CD4-positive, alpha-beta T cell treated with Interleukin-17A for 1 hour (primary cell): ENCODE results near the gene DHRS7B.

Experiments
- DNase-seq: peaks from one replicate; pipeline ENCODE4 v3.0.0-alpha.2; 2020

The DHRS7B gene

DNA sequence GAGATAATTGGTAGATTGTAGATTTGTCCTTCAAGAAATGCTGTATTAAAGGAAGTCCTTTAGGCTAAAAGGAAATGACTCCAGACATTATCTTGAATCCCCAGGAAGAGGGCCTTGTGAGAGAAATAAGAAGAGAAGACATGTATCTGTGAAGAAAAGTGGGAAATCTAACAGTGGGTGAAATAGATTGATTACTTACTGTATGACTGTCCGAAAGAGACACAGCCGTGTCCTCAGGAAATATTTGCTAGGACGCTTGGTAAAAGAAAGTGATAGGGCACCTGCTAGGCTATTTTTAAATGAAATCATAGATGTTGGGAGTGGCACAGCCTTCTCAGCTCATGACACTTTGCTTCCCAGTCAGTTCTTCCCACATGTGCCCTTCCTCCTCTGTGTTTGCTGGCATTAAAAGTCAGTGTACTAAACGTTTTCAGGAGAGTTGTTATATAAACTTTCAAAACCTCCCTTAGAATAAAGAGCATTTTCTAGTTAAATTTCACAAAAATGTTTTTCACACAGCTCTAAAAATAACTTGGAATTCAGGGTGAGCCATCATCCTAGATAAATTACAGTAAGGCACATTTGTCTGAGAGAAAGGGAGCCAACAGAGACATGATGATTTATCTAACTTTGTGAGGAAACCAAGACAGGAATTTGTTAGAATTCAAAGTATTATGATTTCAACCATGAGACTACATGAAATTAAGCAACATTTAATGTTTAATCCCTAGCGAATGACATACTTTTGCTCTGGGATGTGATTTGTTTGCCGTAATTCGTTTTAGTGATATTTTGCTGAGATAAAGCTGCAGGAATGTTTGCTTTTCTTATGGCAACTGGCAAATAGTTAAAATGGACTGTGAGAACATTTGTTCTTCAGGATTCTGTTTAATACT is 35.0 kb downstream of the DHRS7B start:
- no peak for DNase-seq

DNA sequence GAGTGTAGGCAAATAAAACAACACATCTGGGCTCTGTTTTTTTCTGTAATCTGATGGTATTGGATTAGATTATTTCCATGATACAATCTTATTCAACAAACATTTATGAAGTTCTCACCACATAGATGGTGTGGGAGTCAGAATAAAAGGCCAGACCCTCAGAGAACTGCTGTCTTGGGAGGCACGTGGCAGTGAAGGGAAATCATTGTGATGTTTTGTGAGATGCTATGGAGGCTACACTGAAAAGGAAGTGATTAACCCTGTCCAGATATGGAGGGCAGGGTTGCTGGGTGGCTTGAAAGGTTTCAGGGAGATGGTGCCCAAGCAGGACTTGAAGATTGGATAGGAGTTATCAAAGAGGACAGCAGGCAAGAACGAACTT is 35.6 kb downstream of the DHRS7B start:
- DNase-seq, result no peak

DNA sequence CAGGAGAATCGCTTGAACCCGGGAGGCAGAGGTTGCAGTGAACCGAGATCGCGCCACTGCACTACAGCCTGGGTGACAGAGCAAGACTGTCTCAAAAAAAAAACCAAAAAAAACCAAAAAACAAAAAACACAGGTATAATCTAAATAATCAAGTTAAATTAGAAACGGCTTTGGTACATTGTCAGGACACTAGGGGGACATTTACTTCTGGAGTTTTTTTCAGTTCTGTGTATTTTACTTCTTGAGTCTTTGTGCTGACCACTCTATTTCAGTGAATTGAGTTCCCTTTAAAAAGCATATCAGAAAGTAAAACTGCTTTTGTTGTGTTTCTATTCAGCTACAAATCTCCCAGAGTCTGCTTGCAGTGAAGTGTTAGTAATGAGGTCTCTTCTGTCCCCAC is 36.3 kb downstream of the DHRS7B start:
- no peak for DNase-seq

DNA sequence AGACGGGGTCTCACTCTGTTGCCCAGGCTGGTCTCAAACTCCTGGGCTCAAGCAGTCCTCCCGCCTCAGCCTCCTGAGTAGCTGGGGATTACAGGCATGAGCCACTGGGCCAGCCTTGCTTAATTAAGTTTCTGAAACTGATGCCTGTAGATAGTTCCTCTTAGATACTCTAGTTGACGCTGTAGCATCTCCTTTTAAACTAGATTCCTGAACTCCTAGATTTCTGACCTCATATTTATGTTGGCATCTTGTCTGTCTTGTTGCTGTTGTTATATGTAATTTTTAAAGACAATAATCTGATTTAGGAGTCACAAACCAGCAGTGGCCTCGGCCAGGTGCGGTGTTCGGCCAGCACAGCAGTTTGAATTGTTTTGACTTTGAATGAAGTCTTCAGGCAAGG is 37.5 kb downstream of the DHRS7B start:
- DNase-seq, result no peak

DNA sequence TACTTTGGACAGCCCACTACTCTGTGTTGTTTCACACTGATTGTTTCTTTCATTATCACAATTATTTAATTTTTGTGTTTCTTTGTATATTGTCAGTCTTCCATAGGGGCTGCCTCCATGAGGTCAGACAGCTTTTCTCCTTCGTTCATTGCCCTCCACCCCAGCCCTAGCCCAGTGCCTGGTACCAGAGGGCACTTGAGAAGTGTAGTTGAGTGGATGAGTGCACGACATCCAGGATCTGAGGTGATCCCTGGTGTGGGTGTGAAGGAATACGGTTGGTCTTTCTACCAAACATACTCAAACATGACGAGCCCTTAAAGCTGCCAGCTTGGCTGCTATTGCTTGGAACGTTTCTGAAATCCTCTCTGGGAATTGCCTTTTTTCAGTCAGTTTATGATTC is 37.9 kb downstream of the DHRS7B start:
- DNase-seq, result no peak

DNA sequence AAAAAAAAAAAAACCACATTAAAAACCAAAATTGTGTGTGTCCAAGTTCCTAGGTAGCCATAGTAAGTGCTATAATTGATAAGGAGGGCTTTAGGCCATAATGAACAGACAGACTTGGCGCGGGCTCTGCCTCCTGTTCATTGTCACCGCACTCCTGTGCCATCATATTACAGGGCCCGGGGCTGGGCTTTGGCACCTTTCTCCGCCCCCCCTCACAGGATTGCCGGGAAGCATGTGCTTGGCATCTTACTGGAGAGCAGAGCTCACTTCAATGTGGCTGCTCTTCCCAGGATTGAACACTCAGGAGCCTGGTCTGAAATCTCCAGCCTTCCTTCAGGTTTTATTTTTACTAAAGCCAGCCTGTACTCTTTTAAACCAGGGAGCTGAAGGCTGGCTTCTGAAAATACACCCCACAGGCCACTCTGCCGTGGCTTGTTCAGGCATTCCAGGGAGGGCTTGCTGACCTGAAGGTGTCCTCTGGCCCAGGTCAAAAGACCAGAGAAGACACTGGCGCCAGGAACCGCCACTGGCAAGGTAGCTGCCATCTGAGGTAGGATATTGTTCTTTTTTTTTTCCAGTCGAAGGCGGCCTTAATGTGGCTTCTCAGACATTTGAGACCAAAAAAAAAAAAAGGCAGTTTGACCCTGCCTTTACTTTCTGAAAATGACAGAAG is 39.3 kb downstream of the DHRS7B start:
- DNase-seq, result no peak

DNA sequence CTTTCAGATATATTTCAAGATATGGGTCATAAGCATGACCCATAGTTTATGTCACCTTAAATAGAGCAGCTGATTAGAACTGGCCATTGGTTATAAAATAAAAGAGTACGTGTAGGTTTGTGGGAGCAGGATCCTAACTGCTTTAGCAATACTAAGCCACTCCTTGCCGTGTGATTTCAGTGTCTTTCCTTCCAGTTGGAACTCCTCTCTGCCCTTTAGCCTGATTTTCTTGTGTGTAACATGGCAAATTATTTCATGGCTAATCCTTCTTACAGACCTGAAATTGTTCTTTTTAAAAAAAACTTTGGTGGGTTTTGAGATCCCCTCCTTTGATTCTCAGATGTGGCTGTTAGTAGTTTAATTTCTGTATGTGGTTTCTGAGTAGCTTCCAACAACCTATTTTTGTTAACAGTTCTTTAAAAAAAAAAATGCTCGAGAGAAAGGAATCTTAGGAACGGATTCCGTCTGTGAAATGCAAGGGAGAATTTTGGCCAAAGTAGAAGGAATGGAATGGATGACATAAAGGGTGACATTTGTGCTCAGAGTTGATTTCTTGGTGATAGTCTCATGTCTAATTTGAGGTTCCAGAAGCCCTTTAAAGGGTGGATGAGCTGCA is 39.9 kb downstream of the DHRS7B start:
- DNase-seq, result no peak

DNA sequence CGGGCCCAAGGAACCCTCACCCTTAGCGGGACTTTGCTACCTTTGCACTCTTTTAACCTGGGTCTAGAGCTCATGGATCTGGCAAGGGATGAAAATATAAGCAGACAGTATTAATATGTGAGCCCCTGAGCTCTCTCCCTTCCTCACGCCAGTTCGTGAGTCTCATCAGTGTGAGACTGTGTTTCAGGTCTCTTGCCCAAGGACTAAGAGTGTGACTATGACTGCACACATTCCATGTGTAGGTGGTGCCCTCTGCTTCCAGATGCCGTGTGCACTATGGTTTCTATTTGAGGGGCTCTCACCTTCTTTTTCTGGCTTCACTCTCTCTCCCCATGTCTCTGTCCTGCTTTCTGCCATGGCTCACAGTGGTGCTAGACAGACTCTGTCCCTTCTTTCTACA is 40.5 kb downstream of the DHRS7B start:
- no peak for DNase-seq

DNA sequence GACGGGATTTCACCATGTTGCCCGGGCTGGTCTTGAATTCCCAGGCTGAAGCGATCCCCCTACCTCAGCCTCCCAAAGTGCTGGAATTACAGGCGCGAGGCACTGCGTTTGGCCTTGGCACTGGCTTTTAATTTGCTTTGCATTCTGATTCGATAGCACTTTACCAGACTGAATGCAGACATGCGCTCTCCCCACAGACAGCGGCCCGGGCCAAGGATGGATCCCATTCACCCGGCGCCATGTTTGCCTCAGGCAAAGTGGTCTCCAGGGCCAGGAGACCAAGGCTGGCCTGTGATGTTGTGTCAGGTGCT is 41.7 kb downstream of the DHRS7B start:
- DNase-seq, result no peak

DNA sequence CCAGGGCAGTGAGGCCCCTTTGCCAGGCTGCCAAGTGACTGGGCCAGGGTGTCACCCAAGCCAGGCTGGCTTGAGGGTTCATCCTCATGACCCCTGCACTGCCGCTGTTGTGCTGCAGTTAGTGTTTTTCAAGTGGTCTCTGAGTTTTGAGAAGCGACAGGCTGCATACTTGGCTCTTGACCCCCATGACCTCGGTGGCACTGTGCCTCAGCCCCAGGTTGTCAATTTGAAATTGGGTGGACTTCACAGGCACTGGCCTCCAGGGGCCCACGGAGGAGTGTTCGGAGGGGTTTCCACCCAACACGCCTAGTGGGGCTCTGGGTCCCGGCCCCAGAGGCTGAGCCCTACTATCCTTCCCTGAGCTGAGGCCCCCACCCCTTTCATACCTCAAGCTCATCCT is 42.7 kb downstream of the DHRS7B start:
- DNase-seq, result no peak

DNA sequence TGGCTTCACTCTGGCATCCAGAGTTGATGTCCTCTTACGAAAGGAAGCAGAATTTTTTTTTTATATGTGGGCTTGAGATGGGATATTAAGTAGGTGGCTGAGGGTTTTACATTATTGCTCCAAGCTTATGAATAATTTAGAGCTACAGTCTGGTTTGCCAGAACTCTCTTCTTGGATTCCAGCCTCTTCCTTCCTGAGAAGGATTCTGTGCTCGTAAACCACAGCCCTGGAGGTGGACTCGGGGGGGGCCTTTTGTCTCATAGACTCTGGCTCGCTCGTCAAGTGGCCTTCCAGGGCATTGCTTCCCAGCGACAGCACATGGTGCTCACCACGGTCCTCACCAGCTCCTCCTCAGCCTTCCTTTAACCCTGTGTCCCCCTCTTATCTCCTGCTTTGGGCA is 44.0 kb downstream of the DHRS7B start:
- no peak for DNase-seq

DNA sequence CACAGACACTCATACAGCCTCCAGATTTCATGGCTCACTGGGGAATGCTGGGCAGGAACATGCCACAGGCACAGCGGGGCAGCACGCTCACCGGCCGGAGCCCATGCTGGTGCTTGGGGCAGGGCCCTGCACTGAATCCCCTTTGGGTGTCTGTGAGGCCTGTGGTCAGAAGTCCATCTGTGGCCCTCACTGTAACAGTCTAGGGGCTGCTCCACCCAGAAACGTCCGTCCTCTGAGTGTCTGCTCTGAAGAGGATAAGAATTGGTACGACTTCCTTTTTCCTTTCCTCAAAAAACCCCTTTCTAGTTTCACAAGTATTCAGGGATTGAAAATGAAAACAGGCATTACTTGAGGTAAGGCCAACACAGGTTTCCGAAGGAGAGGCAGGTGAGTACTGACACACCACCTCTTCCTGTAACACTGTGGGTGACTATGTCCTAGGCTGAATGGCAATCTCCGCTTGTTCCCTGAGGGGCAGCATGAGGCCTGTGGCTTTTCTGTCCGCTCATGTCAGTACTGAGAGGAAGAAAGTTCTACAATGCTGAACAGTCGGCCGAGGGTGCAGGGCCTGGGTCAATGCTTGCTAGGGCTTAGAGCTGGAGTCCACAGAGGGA is 44.7 kb downstream of the DHRS7B start:
- DNase-seq, result no peak

DNA sequence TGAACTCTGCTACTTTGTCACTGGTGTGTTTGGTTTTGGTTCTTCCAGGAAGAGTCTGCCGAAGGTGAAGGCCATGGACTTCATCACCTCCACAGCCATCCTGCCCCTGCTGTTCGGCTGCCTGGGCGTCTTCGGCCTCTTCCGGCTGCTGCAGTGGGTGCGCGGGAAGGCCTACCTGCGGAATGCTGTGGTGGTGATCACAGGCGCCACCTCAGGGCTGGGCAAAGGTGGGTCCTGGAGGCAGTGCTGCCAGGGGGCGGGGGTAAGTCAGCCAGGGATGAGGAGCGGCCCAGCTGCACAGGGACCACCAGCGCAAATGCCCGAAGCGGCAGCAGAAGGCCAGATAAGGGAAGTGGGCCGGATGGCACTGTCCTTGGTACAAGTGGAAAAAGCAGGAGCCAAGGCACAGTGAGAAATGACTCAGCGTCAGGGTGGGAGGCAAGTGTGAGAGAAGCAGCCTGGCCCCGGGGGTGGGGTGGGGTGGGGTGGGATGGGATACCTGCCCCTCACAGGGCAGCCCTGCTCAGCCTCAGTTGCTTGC is 45.3 kb downstream of the DHRS7B start:
- DNase-seq, result no peak

DNA sequence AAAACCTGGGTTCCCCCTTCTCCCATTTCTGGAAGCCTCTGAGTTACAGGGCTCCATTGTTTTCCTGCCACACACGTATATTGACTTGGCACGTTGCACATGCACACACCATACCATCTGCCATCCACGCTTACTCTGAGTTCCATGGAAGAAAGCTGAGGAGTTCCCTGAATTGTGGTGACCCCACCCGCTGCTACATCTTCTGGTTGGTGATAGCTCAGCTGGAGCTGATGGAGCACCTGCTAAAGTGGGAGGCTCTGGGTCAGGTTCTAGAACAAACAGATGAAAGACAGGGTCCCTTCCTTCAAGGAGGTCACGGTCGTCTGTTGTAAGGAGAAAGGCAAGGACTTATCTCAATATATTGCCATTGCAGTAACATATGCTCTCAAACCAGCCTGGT is 46.1 kb downstream of the DHRS7B start:
- DNase-seq, result no peak

DNA sequence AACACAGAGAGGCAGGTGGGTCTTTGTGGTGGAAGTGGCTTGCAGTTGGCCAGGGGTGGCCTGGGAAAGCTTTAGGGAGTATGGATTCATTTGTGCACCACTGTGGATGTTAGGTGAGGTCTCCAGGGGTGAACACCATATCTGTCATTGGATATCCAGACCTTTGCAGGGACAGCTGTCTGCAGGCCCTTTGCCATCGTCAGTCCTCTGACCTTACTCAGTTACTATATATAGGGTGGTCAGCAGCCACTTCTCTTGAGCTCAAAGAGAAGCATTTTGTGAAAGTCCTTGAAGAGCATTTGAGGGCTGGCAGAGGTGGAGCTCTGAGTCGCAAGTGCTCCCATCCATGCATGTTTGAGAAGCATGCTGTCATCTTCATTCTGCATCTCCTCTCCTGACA is 46.8 kb downstream of the DHRS7B start:
- DNase-seq, result no peak

DNA sequence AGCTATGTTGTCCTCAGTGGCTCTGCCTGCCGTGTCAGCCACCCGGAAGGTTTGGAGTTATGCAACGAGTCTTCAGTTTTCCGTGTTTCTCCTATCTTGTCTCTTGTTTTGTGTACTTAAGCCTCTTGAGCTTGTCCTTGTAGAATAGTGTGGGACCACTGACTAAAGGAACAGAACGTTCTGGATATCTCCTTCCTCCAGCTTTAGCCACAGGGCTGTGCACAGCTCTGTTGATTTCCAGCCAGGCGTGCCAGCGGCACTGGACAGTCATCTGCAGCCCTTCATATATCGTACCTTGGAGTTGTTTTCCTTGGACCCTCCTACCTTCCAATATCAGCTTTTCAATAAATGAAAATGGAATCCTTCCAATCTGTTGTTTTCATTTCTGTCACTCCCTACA is 47.4 kb downstream of the DHRS7B start:
- no peak for DNase-seq

DNA sequence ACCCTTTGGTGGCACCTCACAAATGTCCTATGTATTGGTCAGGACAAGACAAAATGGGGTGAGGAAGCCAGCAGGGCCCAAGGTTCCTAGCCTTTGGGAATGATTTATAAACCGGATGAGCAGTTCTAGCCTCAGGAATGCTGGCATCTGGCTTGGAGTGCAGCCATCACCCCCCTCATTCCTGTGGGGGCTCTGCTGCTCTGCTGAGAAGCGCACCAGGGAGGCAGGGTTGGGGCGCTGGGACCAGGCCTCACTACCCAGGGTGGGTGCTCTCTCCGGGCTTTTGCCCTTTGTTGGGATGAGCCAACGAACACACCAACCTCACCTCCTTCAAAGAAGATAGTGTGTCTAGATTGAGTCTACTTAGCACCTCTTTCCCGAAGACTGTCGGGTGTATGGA is 47.9 kb downstream of the DHRS7B start:
- no peak for DNase-seq

DNA sequence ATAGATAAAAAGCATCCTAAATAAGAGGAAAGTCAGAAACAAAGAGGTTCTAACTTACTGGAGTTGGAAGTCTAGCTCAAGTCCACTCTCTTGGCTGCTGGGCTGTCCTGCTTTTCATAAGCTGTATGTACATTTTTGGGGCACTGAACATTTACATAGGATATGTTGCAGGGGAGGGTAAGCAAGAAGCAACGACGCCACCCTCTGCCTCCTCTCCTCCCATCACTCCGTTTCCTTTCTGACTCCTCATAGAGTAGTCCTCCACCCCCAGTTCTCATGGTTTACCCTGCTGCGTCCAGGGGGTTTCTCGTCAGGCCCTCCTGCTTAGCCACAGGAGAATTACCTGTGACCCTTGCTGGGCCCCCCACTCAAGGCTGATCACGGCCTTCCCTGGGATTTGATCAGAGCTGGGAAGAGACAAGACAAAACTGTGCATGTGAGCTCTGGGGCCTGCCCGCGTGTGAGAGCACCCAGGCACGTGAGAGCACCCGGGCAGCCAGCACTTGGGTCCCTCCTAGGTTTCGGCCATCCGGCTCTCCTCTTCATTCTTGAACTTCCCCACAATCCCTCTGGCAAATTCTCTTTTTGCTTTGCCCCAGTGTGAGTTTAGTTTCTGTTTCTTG is 50.1 kb downstream of the DHRS7B start:
- no peak for DNase-seq

DNA sequence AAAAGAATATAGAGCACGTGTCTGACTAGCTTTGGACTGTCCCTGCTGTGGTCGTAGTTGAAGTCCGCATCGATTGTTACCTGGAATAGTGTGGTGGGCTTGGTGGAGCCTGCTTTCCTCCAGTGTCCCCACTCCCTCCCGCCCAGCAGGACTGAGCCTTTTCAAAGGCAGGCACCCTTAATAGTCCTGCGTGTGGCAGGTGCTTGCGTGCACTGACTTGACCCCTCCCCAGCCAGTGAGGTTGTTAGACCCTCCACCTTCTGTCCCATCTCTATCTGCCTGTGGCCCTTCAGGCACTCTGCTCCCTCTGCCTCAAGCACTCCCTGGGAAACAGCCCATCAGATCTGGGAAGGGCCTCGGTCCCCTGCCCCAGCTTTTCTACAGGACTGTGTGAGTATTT is 50.6 kb downstream of the DHRS7B start:
- DNase-seq, result no peak

DNA sequence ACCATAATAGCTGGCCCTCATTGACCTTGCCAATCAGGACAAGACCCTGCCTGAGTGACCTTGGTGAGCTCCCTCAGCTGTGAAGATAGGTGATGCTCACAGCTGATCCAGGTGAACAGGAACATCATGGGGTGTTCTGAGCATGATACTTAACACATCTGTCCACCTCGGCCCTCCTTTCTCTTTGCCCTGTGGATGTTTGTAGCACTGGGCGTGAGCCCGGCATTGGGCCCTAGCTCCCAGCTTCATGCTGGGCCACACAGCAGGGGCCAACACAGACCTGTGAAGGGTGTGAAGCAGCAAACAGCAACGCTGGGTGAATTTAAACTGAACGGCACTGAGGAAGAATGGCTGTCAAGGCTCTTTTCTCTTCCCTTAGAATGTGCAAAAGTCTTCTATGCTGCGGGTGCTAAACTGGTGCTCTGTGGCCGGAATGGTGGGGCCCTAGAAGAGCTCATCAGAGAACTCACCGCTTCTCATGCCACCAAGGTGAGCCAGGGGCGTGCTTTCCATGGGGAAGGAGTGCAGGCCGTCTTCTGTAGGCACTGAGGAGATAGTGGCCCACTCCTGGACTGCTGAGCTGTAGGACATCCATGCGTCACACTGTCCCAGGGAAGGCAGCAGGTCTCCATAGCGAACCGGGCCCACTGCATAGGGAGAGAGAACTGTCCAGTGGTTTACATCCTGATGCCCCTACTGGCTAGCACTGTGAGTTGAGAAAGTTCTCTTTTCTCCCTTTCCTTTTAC is 51.3 kb downstream of the DHRS7B start:
- DNase-seq, result no peak

DNA sequence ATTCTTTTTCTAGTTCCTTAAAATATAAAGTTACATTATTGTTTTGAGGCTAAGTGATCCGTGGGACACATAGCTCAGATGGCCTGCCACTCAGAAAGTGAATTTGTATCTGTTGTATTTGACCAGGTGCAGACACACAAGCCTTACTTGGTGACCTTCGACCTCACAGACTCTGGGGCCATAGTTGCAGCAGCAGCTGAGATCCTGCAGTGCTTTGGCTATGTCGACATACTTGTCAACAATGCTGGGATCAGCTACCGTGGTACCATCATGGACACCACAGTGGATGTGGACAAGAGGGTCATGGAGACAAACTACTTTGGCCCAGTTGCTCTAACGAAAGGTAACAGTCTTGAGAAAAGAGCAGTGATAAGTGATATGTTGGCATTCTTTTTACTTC is 56.7 kb downstream of the DHRS7B start:
- DNase-seq, result no peak

DNA sequence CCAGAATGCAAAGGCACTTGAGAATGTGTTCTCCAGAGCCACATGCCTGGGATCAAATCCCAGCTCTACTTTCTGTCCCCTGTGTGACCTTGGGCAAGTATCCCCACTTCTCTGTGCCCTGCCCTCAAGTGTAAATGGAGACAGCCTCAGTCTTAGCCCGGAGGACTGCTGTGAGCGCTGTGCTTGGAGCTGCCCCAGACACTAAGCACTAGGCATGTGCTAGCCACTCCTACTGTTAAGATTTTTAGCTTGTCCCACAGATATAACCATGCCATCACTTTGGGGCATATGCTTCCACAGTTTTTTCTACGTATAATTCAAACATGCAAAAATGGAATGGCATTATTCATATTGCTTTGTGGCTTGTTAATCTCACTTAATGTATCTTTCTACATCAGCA is 57.8 kb downstream of the DHRS7B start:
- DNase-seq, result no peak
